ENCODE measurements around the gene OVCH2. TPM values are rescaled to one million over a fixed set of nuclear protein-coding genes. Genes with fewer than 3 reads are reported as not detected.

OVCH2 gene
- total and polyA plus RNA-seq, 8 donors = 0.10 to 1.8 (median 0.73) TPM; not detected in 5

GRCh38 chr11:7657306-7658025 lies 48.8 kb downstream of the OVCH2 start:
- TF ChIP-seq POLR2A (IDR thresholded peaks at IDR 0.05) (no peak), POLR2AphosphoS5 (IDR thresholded peaks at IDR 0.05) (no peak), EP300 (IDR thresholded peaks at IDR 0.05) (no peak), CTCF (IDR thresholded peaks at IDR 0.05) (peak in 4 of 7 experiments; percentile 11 to 50 (median 38))
- WGBS, 5 donors = 55 to 74% (median 64%) methylated on average over 14 to 15 of the region's 15 CpGs
- peaks cover 30 to 54% (median 53%) of the 10 kb centered on the region in 4 donors for H3K36me3 ChIP-seq
- peak; percentile 49 to 88 for DNase-seq
- H3K9me3 ChIP-seq = no peaks in the 10 kb centered on the region
- H3K27ac ChIP-seq = peak overlapping the region in 2 of 5 donors; percentile 24 to 26
- intact Hi-C loops (cut with DNase I; ENCODE audit: low total_unique reads) = no loop called here
- no peaks in the 10 kb centered on the region for H3K27me3 ChIP-seq
- H3K4me1 ChIP-seq = peaks cover 0 to 7% (median 0%) of the 10 kb centered on the region in 4 donors
- no peak overlapping the region for H3K4me3 ChIP-seq

DNA sequence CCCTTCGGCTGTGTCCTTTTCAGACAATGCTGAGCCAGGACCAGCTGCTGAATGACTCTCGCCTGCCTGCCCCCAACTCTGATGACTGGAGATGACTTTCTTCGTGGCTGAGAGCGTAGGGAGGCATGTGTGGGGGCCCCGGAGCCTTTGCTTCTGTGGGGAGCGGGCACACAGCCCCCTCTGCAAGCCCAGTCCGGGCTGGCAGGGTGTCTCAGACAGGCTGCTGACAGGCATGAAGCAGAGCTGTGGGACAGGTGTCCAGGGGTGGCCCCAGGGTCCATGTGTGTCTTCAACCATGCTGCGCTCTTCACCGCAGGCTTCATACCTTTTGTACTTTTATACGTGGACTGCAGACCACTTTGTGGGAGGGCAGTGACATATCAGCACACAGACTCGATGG lies 49.6 kb downstream of the OVCH2 start:
- H3K27ac ChIP-seq = peak overlapping the region in 1 of 5 donors; percentile 24
- H3K27me3 ChIP-seq = no peaks in the 10 kb centered on the region
- H3K9me3 ChIP-seq = no peaks in the 10 kb centered on the region
- H3K36me3 ChIP-seq = peaks cover 37 to 61% (median 61%) of the 10 kb centered on the region in 4 donors
- 85 to 95% (median 90%) methylated on average over 11 of the region's 11 CpGs for WGBS, 5 donors
- H3K4me3 ChIP-seq = no peak overlapping the region
- TF ChIP-seq POLR2A (IDR thresholded peaks at IDR 0.05) (no peak), POLR2AphosphoS5 (IDR thresholded peaks at IDR 0.05) (no peak), EP300 (IDR thresholded peaks at IDR 0.05) (no peak), CTCF (IDR thresholded peaks at IDR 0.05) (no peak)
- intact Hi-C loops (cut with DNase I; ENCODE audit: low total_unique reads) = no loop called here
- no peak for DNase-seq
- H3K4me1 ChIP-seq = peaks cover 0 to 7% (median 2%) of the 10 kb centered on the region in 4 donors

DNA sequence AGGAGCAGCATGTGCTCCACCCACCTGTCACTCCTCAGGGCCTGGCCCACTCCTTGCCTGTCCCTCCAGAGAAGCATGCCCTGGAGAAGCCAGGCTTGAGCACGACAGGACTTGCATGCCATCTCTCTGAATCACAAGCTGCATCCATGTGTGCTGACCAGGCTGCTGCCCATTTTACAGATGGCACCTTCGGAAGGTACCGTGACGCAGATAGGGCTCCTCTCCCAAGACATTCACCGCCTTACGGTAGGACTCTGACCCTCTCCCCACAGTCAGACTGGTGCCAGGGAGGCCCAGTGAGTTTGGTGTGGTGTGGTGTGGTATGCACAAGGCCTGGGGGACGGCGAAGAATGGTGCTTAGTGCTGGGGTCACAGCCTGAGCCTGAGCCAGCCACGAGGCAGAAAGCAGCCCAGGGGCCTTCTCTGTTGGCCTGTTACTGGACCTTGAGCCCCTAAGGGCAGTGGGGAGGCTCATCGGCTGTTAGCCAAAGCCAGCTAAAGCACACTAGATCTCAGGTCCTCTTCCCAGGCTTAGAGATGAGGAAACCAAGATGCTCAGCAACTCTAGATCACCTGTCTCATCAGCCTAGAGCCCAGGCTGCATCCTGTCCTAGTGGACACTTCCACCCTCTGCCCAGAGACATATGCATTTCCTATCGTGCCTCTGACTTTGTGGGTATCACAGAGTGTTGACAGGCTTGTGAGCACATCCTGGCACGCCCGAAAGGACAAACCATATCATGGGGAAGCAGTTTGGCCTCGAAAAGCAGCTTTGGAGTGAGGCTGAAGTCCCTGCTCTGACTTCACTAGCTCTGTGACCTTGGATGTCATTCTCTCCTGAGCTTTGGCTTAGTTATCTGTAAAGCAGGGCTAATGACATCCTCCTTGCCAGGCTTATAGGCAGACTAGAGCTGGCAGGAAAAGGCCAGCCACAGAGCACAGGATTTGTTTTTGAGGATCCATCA lies 50.7 kb downstream of the OVCH2 start:
- DNase-seq = no peak
- Histone ChIP-seq H3K27me3 (no peaks in the 10 kb centered on the region), H3K27ac (peak overlapping the region in 2 of 5 donors; percentile 10 to 24), H3K4me1 (peaks cover 0 to 13% (median 4%) of the 10 kb centered on the region in 4 donors), H3K4me3 (no peak overlapping the region), H3K9me3 (no peaks in the 10 kb centered on the region), H3K36me3 (peaks cover 45 to 73% (median 72%) of the 10 kb centered on the region in 4 donors)
- 71 to 84% (median 82%) methylated on average over 5 to 14 of the region's 14 CpGs for WGBS, 5 donors
- intact Hi-C loops (cut with DNase I; ENCODE audit: low total_unique reads) = no loop called here
- no peak for TF ChIP-seq EP300 (IDR thresholded peaks at IDR 0.05)
- TF ChIP-seq POLR2AphosphoS5 (IDR thresholded peaks at IDR 0.05) = no peak
- no peak for TF ChIP-seq CTCF (IDR thresholded peaks at IDR 0.05)
- no peak for TF ChIP-seq POLR2A (IDR thresholded peaks at IDR 0.05)

- no peak overlapping the region for H3K4me3 ChIP-seq
- intact Hi-C loops (cut with DNase I; ENCODE audit: low total_unique reads) = no loop called here
- peaks cover 53 to 86% (median 85%) of the 10 kb centered on the region in 4 donors for H3K36me3 ChIP-seq
- WGBS, 5 donors = 78 to 93% (median 92%) methylated on average over 3 to 4 of the region's 4 CpGs
- no peaks in the 10 kb centered on the region for H3K27me3 ChIP-seq
- H3K9me3 ChIP-seq = no peaks in the 10 kb centered on the region
- DNase-seq = no peak
- peaks cover 0 to 13% (median 4%) of the 10 kb centered on the region in 4 donors for H3K4me1 ChIP-seq
- no peak overlapping the region for H3K27ac ChIP-seq
- TF ChIP-seq CTCF (IDR thresholded peaks at IDR 0.05) (no peak), POLR2AphosphoS5 (IDR thresholded peaks at IDR 0.05) (no peak), EP300 (IDR thresholded peaks at IDR 0.05) (no peak), POLR2A (IDR thresholded peaks at IDR 0.05) (no peak)
Measured at GRCh38 chr11:7654195-7654705, 52.0 kb downstream of the OVCH2 start.

All from stomach (tissue), 9 donors.